Measurements from ENCODE around the gene CSTB. TPM values are rescaled to one million over a fixed set of nuclear protein-coding genes. Genes with fewer than 3 reads are reported as not detected.

CSTB gene
- total RNA-seq, 1 experiment from 2014 or later: 49.9 TPM

GRCh38 chr21:43786300-43786806 is 10.2 kb upstream of the CSTB start:
- Mint-ChIP-seq H3K27ac (ENCODE audit: unreplicated experiment) (no peak overlapping the region), H3K27me3 (ENCODE audit: insufficient read depth, unreplicated experiment) (no peaks in the 10 kb centered on the region), H3K36me3 (ENCODE audit: insufficient read depth, unreplicated experiment) (peaks cover 15% of the 10 kb centered on the region), H3K4me3 (ENCODE audit: unreplicated experiment) (no peak overlapping the region), H3K9me3 (ENCODE audit: unreplicated experiment) (no peaks in the 10 kb centered on the region), H3K4me1 (ENCODE audit: low read depth, unreplicated experiment) (peaks cover 10% of the 10 kb centered on the region)
- DNase-seq: no peak
- no peak overlapping the region for H3K4me3 ChIP-seq (ENCODE audit: low read depth, low read length)
- TF ChIP-seq CTCF (IDR thresholded peaks at IDR 0.05; ENCODE audit: insufficient read depth in 1 of 2, low read depth in 1 of 2, low read length in 1 of 2, severe bottlenecking in 1 of 2, unreplicated experiment in 1 of 2): no peak
- H3K9me3 ChIP-seq: no peaks in the 10 kb centered on the region
- H3K36me3 ChIP-seq (ENCODE audit: control insufficient read depth, insufficient read depth, low read length): no peaks in the 10 kb centered on the region
- CTCF ChIA-PET: no interaction called here
- H3K27me3 ChIP-seq (replicated peaks; ENCODE audit: control insufficient read depth, insufficient read depth, low read length): no peaks in the 10 kb centered on the region
- BruUV-seq (replicated peaks): no TSS peak
- POLR2A ChIA-PET: no interaction called here
- intact Hi-C loops (cut with micrococcal nuclease; ENCODE audit: unreplicated experiment): no loop called here
- H3K4me1 ChIP-seq: peaks cover 8% of the 10 kb centered on the region

DNA sequence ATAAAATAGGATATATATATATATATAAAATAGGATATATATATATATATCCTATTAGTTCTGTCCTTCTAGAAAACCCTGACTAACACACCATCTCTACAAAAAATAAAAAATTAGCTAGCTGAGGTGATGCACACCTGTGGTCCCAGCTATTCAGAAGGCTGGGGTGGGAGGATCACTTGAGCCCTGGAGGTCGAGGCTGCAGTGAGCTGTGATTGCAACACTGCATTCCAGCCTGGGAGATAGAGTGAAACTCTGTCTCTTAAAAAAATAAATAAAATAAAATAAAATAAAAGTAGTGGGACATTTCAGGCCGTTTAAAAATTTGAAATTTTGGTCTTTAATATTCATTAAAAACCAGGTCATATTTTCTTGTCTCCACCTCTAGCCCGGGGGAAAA is 9.0 kb upstream of the CSTB start:
- no peaks in the 10 kb centered on the region for H3K27me3 Mint-ChIP-seq (ENCODE audit: insufficient read depth, unreplicated experiment)
- no peak for TF ChIP-seq CTCF (IDR thresholded peaks at IDR 0.05; ENCODE audit: insufficient read depth in 1 of 2, low read depth in 1 of 2, low read length in 1 of 2, severe bottlenecking in 1 of 2, unreplicated experiment in 1 of 2)
- H3K27me3 ChIP-seq (replicated peaks; ENCODE audit: control insufficient read depth, insufficient read depth, low read length): no peaks in the 10 kb centered on the region
- H3K4me1 ChIP-seq: peaks cover 17% of the 10 kb centered on the region
- H3K4me1 Mint-ChIP-seq (ENCODE audit: low read depth, unreplicated experiment): peaks cover 10% of the 10 kb centered on the region
- no peak overlapping the region for H3K4me3 Mint-ChIP-seq (ENCODE audit: unreplicated experiment)
- no peak for DNase-seq
- POLR2A ChIA-PET: no interaction called here
- intact Hi-C loops (cut with micrococcal nuclease; ENCODE audit: unreplicated experiment): no loop called here
- peaks cover 14% of the 10 kb centered on the region for H3K36me3 Mint-ChIP-seq (ENCODE audit: insufficient read depth, unreplicated experiment)
- no peak overlapping the region for H3K4me3 ChIP-seq (ENCODE audit: low read depth, low read length)
- no TSS peak for BruUV-seq (replicated peaks)
- no peak overlapping the region for H3K27ac Mint-ChIP-seq (ENCODE audit: unreplicated experiment)
- CTCF ChIA-PET: no interaction called here
- no peaks in the 10 kb centered on the region for H3K9me3 ChIP-seq
- no peaks in the 10 kb centered on the region for H3K9me3 Mint-ChIP-seq (ENCODE audit: unreplicated experiment)
- H3K36me3 ChIP-seq (ENCODE audit: control insufficient read depth, insufficient read depth, low read length): no peaks in the 10 kb centered on the region

DNA sequence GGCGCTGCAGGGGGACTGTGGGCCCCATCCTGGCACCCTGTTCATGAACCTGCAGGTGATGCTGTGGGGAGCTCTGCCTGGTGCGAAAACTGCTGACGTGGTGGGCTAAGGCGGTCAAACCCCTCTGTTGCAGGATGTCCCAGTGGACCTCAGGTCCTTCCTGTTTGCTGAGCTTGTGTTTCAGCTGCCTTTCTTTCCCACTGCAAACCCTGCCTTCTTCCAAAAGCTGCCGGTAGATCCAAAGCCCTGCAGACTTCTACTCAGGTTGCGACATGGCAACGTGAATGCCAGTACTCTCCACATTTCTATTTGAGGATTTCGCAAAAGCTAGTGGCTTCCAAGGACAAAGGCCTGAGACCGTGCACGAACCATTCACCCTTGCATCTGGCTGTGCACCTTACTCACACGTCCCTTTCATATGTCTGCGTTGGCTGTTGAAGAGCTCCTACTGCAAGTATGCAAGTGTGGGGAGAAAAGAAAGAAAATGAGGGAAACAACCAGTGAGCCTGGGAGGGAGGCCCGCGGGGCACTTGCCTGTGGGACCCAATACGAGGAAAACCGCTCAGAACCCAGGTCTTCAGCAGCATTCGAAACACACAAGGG is 7.1 kb upstream of the CSTB start:
- no peaks in the 10 kb centered on the region for H3K9me3 ChIP-seq
- peaks cover 17% of the 10 kb centered on the region for H3K4me1 ChIP-seq
- peaks cover 10% of the 10 kb centered on the region for H3K4me1 Mint-ChIP-seq (ENCODE audit: low read depth, unreplicated experiment)
- no peaks in the 10 kb centered on the region for H3K36me3 Mint-ChIP-seq (ENCODE audit: insufficient read depth, unreplicated experiment)
- no peaks in the 10 kb centered on the region for H3K27me3 ChIP-seq (replicated peaks; ENCODE audit: control insufficient read depth, insufficient read depth, low read length)
- CTCF ChIA-PET: no interaction called here
- TF ChIP-seq CTCF (IDR thresholded peaks at IDR 0.05; ENCODE audit: insufficient read depth in 1 of 2, low read depth in 1 of 2, low read length in 1 of 2, severe bottlenecking in 1 of 2, unreplicated experiment in 1 of 2): no peak
- H3K27me3 Mint-ChIP-seq (ENCODE audit: insufficient read depth, unreplicated experiment): no peaks in the 10 kb centered on the region
- no peak overlapping the region for H3K4me3 Mint-ChIP-seq (ENCODE audit: unreplicated experiment)
- no peaks in the 10 kb centered on the region for H3K9me3 Mint-ChIP-seq (ENCODE audit: unreplicated experiment)
- peak in 1 of 2 experiments; percentile 47 for DNase-seq
- H3K4me3 ChIP-seq (ENCODE audit: low read depth, low read length): no peak overlapping the region
- intact Hi-C loops (cut with micrococcal nuclease; ENCODE audit: unreplicated experiment): no loop called here
- no peak overlapping the region for H3K27ac Mint-ChIP-seq (ENCODE audit: unreplicated experiment)
- no peaks in the 10 kb centered on the region for H3K36me3 ChIP-seq (ENCODE audit: control insufficient read depth, insufficient read depth, low read length)
- BruUV-seq (replicated peaks): no TSS peak
- POLR2A ChIA-PET: interaction anchor here (0.5 to 0.7 kb wide), 3 partner anchors 15 to 104 kb away, joined by 3 to 5 read pairs (median 3); no protein-coding TSS in a partner anchor
